ENCODE measurements around the gene TXNRD2.

Gene TXNRD2

GRCh38 chr22:19966908-19967750 lies 25.5 kb upstream of the TXNRD2 start:
- no peak for DNase-seq (ENCODE audit: low spot score)

GRCh38 chr22:19965771-19966709 lies 24.4 kb upstream of the TXNRD2 start:
- no peak for DNase-seq (ENCODE audit: low spot score)

DNA sequence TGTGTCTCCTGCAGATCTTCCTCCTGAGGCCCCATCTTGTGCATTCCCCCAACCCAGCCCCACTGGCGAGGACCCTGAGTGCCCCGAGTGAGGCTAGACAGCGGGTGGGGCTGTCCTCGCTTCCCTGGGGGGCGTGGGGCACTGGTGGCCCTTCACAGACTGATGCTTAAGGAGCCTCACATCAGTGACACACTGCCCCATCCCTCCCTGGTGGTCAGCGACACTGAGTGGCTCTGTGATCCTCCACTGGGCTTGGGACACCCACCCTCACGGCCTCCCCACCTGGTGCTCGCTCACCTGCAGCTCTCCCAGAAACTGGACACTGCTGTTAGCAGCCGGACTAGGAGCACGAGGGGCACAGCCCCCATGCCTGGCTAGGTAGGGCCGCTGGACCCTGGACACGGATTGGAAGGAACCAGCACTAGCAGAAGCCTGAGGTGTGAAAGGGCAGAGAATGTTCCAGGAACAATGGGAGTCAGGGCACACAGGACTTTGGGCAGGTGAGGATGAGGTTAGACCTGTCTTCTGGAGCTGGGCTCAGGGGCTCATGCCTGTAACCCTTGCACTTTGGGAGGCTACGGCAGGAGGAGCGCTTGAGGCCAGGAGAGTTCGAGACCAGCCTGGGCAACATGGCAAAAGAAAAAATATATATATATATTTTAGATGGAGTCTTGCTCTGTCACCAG lies 23.2 kb upstream of the TXNRD2 start:
- no peak for DNase-seq (ENCODE audit: low spot score)

- no peak for DNase-seq (ENCODE audit: low spot score)
Measured at GRCh38 chr22:19963863-19964642, 22.4 kb upstream of the TXNRD2 start.

- peak; percentile 96 for DNase-seq (ENCODE audit: low spot score)
Measured at GRCh38 chr22:19962909-19963806, 21.5 kb upstream of the TXNRD2 start.

DNA sequence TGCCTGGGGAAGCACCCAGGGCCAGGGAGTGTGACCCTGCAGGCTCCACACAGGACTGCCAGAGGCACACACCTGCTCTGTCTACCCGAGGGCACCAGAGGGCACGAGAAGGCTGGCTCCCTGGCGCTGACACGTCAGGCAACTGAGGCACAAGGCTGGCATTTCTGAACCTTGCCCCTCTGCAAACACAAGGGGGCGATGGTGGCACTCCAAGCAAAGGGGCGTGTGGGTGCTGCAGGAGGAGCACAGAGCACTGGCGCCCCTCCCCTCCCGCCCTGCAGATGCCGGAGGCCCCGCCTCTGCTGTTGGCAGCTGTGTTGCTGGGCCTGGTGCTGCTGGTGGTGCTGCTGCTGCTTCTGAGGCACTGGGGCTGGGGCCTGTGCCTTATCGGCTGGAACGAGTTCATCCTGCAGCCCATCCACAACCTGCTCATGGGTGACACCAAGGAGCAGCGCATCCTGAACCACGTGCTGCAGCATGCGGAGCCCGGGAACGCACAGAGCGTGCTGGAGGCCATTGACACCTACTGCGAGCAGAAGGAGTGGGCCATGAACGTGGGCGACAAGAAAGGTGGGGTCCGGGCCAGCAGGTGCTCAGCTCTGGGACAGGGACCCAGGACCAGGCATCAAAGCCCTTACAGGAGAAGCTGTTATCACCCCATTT lies 20.8 kb upstream of the TXNRD2 start:
- DNase-seq (ENCODE audit: low spot score) = peak; percentile 81

DNA sequence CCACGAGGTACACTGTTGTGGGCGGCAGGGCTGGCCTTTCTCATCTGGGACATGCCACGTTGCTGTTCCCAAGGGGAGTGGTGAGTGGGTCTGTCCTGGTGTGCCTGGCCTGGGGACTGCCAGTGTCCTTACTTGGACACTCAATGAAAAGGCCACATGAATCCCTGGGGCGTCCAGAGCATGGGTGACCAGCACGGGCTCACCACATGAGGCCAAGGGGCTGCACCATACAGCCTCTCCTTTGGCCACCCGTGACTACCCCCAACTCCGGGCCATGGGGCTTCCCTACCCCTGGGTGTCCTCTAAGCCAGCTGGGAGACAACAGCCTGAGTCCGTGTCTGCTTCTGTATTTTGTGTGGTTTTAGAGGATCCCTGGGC lies 20.2 kb upstream of the TXNRD2 start:
- no peak for DNase-seq (ENCODE audit: low spot score)

DNA sequence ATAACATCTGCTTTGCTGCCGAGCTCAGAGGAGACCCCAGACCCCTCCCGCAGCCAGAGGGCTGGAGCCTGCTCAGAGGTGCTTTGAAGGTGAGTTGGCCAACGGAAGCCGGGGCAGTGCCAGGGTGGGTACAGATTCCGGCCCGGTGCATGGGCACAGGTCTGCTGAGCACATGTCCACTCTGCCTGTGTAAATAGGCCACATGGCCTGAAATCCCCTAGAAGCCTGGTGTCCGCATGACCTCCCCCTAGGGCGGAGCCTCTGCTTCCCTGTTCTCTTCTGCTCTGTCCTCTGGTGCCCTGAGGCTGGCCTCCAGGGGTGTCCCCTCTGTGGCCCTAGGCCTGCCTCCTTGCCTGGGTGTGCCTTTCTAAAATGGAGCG lies 19.6 kb upstream of the TXNRD2 start:
- no peak for DNase-seq (ENCODE audit: low spot score)

DNA sequence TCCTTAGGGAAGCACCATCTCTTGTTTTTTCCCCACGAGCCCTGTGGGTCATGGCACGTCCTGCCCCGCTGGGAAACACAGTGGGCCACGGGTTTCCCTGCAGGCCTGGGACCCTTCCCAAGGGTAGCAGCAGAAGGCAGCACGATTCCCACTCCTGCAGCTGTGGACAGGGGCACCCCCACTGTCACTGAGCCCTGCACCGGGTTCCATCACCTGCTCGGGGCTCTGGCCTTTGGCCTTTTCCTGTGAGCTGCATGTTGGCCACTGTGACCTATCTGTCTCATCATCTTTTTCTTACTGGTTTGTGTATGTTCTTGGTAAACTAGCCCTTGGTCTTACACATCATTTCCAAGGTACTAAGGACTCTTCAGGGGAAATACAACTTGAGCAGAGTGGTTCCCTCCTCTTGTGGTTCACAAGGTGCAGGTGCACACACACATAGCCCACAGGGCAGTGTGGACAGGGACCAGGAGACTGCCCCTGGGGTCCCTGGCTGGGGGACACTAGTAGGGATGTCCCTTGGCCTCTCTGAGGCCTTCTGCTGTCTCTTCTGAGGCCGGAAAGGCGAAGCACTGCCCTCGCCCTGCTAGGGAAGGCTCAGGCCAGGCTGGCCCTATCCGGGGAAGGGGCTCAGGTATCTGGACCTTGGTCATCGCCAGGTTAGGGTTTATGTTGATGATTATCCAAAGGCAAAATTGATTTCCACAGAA lies 19.0 kb upstream of the TXNRD2 start:
- DNase-seq (ENCODE audit: low spot score) = no peak

DNA sequence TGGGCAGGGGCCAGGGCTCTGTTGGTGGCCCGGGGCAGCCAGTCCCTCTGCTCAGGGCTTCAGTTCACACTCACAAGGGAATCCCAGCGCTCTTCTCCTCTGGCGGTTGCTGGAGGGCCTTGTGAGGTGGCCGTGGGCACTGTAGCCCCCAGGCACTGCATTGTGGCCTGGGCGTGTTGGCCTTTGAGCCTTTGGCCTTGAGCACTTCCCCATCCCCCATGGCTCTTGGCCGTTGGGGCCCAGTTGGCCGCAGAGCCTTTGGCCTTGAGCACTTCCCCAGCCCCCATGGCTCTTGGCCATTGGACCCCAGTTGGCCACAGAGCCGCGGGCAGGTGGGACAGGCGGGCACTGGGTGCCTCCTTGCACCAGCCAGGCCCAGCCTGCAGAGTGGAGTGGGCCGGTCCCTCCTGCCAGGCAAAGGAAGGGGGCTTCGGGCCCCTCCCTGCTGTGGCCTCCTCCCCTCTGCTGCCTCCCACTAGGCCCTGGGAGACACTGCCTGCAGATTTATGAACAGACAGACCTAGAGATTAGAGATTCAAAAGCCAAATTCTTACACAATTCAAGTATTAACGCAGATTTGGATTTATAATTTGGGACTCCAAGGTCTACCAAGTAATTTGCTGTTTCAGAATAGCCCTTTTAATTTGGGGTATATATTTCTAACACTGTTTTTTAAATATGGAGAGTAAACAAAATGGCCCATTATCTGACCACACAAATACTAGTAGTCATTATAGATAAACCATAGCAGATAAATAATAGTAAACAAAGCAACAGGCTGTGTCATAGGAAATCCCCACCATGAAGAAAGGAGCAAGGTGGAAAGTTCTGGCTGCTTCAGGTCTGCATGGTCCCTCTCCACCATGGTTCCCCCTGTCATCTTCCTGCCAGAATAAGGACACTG lies 18.2 kb upstream of the TXNRD2 start:
- no peak for DNase-seq (ENCODE audit: low spot score)

DNA sequence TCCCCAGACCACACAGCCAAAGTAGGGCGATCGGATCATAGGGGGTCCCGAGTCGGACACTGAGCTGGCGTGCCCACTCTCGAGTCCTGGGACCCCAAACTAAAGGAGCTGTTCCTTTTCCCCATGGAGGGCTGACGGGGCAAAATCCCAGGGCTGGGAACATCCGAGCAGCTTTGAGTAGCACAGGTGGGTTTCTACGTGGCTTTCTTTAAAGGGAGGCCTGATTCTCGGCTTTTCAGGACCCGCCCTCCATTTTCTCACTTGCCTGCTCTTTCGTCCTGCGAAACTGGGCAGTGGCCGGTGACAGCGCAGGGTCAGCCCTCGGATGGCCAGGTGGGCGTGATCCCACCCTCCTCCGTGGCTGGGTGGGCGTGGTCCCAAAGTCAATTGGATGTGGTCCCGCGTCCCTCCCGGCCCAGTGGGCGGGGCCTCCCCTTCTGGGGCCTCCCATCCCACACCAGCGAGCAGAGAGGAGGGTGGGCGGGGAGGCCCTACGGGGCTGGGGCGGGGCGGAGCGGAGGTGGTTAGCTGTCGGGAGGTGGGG lies 17.5 kb upstream of the TXNRD2 start:
- peak; percentile 82 for DNase-seq (ENCODE audit: low spot score)

- DNase-seq (ENCODE audit: low spot score) = no peak
Measured at GRCh38 chr22:19958083-19959042, 16.7 kb upstream of the TXNRD2 start.

DNA sequence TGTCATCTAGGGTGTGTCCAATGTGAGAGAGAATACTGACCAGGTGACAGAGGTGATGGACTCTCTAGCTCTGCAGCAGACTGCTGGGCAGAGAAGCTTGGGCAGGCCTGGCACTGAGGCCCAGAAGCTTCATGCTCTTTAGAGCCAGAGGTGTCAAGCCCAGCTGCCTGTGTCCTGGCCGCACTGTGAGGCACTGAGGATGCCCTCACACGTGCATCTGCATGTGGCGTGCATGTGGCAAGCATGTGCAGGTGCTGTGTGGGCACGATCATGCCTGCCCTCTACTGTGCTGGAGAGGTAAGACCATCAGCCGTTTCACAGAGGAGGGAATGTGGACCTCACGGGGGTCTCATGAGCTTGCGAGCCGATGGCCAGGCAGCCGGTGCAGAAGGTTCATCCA lies 15.8 kb upstream of the TXNRD2 start:
- no peak for DNase-seq (ENCODE audit: low spot score)

- no peak for DNase-seq (ENCODE audit: low spot score)
Measured at GRCh38 chr22:19955241-19956128, 13.9 kb upstream of the TXNRD2 start.

GRCh38 chr22:19951346-19951745 lies 9.7 kb upstream of the TXNRD2 start:
- no peak for DNase-seq (ENCODE audit: low spot score)
